GM13977 (cell line): ENCODE measurements around the gene MAD1L1.

ENCODE experiments used
- DNase-seq: peaks from one replicate; pipeline ENCODE4 v3.0.0; 2012; ENCODE audit warnings: low spot score
- CTCF ChIP-seq: IDR thresholded peaks from 2 replicates; pipeline ENCODE4 v1.5.1; 2012; ENCODE audit warnings: mild to moderate bottlenecking, control low read depth; ENCODE audit not compliant: insufficient read depth; ENCODE audit errors: extremely low read depth, missing control alignments
- in situ Hi-C: fragments of 300-500 bp; cut with MboI; formaldehyde crosslinking; loops from one replicate; pipeline ENCODE4 v1.12.0; 2022; ENCODE audit warnings: low sequenced_read_pairs, low pct_unique_long_range_greater_than_20kb, mixed read lengths, inconsistent platforms; ENCODE audit not compliant: unreplicated experiment

MAD1L1 gene

GRCh38 chr7:1912593-1913465 is 319.9 kb downstream of the MAD1L1 start:
- TF ChIP-seq CTCF: no peak
- in situ Hi-C loops: no loop called here
- DNase-seq: no peak

GRCh38 chr7:1911571-1911970 is 321.2 kb downstream of the MAD1L1 start:
- in situ Hi-C loops: no loop called here
- DNase-seq: no peak
- TF ChIP-seq CTCF: no peak

GRCh38 chr7:1910827-1911226 is 321.9 kb downstream of the MAD1L1 start:
- TF ChIP-seq CTCF: no peak
- in situ Hi-C loops: no loop called here
- DNase-seq: no peak

GRCh38 chr7:1910081-1910685 is 322.6 kb downstream of the MAD1L1 start:
- in situ Hi-C loops: no loop called here
- no peak for TF ChIP-seq CTCF
- DNase-seq: no peak

- in situ Hi-C loops: no loop called here
- TF ChIP-seq CTCF: no peak
- DNase-seq: no peak
Observed at GRCh38 chr7:1909476-1909875, 323.3 kb downstream of the MAD1L1 start.

- in situ Hi-C loops: no loop called here
- DNase-seq: no peak
Observed at GRCh38 chr7:1908823-1909420, 323.8 kb downstream of the MAD1L1 start.

More at GRCh38 chr7:1908823-1909420, 323.8 kb downstream of the MAD1L1 start:
- TF ChIP-seq CTCF: no peak
